Heart left ventricle (tissue), 16 donors: ENCODE results near the gene SPDYE3. TPM values are rescaled to one million over a fixed set of nuclear protein-coding genes. Genes with fewer than 3 reads are reported as not detected.
"Not testable (repeated sequence)": the region's sequence is repeated elsewhere in the genome, so short reads cannot be mapped to it uniquely, and the experiment has no call there.

Experiments
- ATAC-seq, 4 donors: fragments of 200-7000 bp; cut with Tn5 transposase; one replicate each; pipeline ENCODE4 v1.9.1; 2020 to 2022; ENCODE audit warnings: moderate library complexity in 4 of 4, mild to moderate bottlenecking in 3 of 4, moderate number of reproducible peaks in 1 of 4
- DNase-seq, 5 donors: peaks; one replicate each; pipeline ENCODE4 v3.0.0-alpha.2; 2020
- H3K27ac ChIP-seq, 12 donors: fragments of 200-600 bp; sonication (generic) in 4 of 12; one replicate each; pipeline versions ENCODE4 v1.5.0 to v1.8.0; 2016 to 2022; ENCODE audit warnings: mild to moderate bottlenecking in 2 of 12
- H3K27me3 ChIP-seq, 9 donors: fragments of 200-600 bp; sonication (generic) in 2 of 9; one replicate each; pipeline versions ENCODE4 v1.5.1 to v1.8.0; 2016 to 2022; ENCODE audit warnings: mild to moderate bottlenecking in 3 of 9
- H3K36me3 ChIP-seq, 9 donors: fragments of 200-600 bp; sonication (generic) in 2 of 9; one replicate each; pipeline versions ENCODE4 v1.5.0 to v1.8.0; 2018 to 2022; ENCODE audit warnings: mild to moderate bottlenecking in 2 of 9
- H3K4me1 ChIP-seq, 12 donors: fragments of 200-600 bp; sonication (generic) in 4 of 12; one replicate each; pipeline versions ENCODE4 v1.5.0 to v1.8.0; 2016 to 2022; ENCODE audit warnings: mild to moderate bottlenecking in 3 of 12
- H3K4me3 ChIP-seq, 12 donors: fragments of 200-600 bp; sonication (generic) in 4 of 12; one replicate each; pipeline versions ENCODE4 v1.5.0 to v1.8.0; 2017 to 2022; ENCODE audit warnings: mild to moderate bottlenecking in 9 of 12, moderate library complexity in 4 of 12
- H3K9me3 ChIP-seq, 12 donors: fragments of 200-600 bp; sonication (generic) in 4 of 12; one replicate each; pipeline versions ENCODE4 v1.5.0 to v1.8.0; 2016 to 2022; ENCODE audit warnings: mild to moderate bottlenecking in 1 of 12
- CTCF ChIP-seq, 12 donors: fragments of 200-600 bp; sonication (generic) in 4 of 12; IDR thresholded peaks; one replicate each; pipeline versions ENCODE4 v1.5.0 to v1.8.0; 2018 to 2022; ENCODE audit warnings: antibody characterized with exemption in 12 of 12, mild to moderate bottlenecking in 5 of 12
- POLR2A ChIP-seq, 2 donors: fragments of 450-650 bp; IDR thresholded peaks; one replicate each; pipeline ENCODE4 v1.6.1; 2017; ENCODE audit warnings: antibody characterized with exemption in 2 of 2, mild to moderate bottlenecking in 2 of 2, moderate library complexity in 2 of 2
- WGBS, 4 donors: extraction: QIAGEN DNeasy Blood & Tissue Kit in 2 of 4; methylation state at CpG; one replicate each; pipeline versions ENCODE4 v1.1.5 to v1.1.7; 2013 to 2018; 5-methylcytosine and 5-hydroxymethylcytosine counted together
- intact Hi-C, 10 donors: fragments of 100-400 bp; cut with DNase I; formaldehyde crosslinking; loops; one replicate each; pipeline versions ENCODE4 v1.11.1 to v1.14.2; 2022
- polyA plus RNA-seq, 2 donors: library from polyadenylated mRNA; stranded (reverse); fragments of 200-250 nt; gene quantifications; one replicate each; pipeline ENCODE4 v1.2.3, GENCODE V29; 2013
- total RNA-seq, 9 donors: library from RNA; depleted of rRNA in 2 of 9; stranded (reverse); fragments of >200 nt in 2 of 9; fragmentation: NEBNext Ultra II Directional in 3 of 9; extraction: Animal tissue kit (Norgen Biotek cat#: 25700) in 3 of 9; gene quantifications; one replicate each; pipeline versions ENCODE4 v1.1.0 to v1.2.4, GENCODE V29; 2016 to 2023
- donor health status: ischemic (EF 13 %, LVEDD 7.1; RV severe dilation, severe dysfunction).
- donor health status: healthy with polysubstance abuse.
- donor health status: DM: no; HTN: yes; CAD: no.
- donor health status: DM: no; HTN: no; CAD: no.
- donor health status: ischemic (EF 25% LVEDD 6.9; RV normal size, moderate dysfunction).
- donor health status: ischemic (EF 25% LVEDD 5.7; RV mildly dilated, moderate dysfunction).
- donor health status: healthy.
- donor health status: DM: yes; HTN: yes; CAD: no.
- donor health status: ischemic (EF 35%, LVEDD 5.7; RV mildly dilated, moderate dysfunction).
- donor health status: nonischemic (EF 11% LVEDD 7.7; RV severe dilation, severe dysfunction).
- donor health status: DM: yes; HTN: yes; CAD: no.
- donor health status: PGD.
- donor health status: ischemic (EF 29% LVEDD 5.4; RV normal size, mild dysfunction).
- donor health status: nonischemic (EF 23%, LVEDD 6.1; RV moderate dilation, normal function).

The SPDYE3 gene
- total and polyA plus RNA-seq, 11 donors, result 0.03 to 0.15 TPM; not detected in 9

GRCh38 chr7:100344124-100344559 is 36.6 kb downstream of the SPDYE3 start:
- H3K27ac ChIP-seq, result peak overlapping the region in 4 of 12 donors; percentile 47 to 76 (median 69)
- not testable (repeated sequence) for DNase-seq, H3K4me3 ChIP-seq, ATAC-seq, H3K27me3 ChIP-seq, H3K9me3 ChIP-seq
- intact Hi-C loops, result loop anchor here in 3 of 10 donors (2.0 to 10.0 kb wide), 4 partner anchors 129 to 211 kb away; partner anchors contain the start of genes LAMTOR4 (in 1 of the 3) and PVRIG (in 1 of the 3)
- TF ChIP-seq CTCF (IDR thresholded peaks at IDR 0.05), result peak in 3 of 12 donors; percentile 14 to 31 (median 29)
- peaks cover 0 to 79% (median 49%) of the 10 kb centered on the region in 9 donors for H3K36me3 ChIP-seq
- WGBS, 4 donors, result 85 to 93% (median 89%) methylated on average over 3 of the region's 4 CpGs
- peaks cover 0 to 23% (median 13%) of the 10 kb centered on the region in 12 donors for H3K4me1 ChIP-seq

DNA sequence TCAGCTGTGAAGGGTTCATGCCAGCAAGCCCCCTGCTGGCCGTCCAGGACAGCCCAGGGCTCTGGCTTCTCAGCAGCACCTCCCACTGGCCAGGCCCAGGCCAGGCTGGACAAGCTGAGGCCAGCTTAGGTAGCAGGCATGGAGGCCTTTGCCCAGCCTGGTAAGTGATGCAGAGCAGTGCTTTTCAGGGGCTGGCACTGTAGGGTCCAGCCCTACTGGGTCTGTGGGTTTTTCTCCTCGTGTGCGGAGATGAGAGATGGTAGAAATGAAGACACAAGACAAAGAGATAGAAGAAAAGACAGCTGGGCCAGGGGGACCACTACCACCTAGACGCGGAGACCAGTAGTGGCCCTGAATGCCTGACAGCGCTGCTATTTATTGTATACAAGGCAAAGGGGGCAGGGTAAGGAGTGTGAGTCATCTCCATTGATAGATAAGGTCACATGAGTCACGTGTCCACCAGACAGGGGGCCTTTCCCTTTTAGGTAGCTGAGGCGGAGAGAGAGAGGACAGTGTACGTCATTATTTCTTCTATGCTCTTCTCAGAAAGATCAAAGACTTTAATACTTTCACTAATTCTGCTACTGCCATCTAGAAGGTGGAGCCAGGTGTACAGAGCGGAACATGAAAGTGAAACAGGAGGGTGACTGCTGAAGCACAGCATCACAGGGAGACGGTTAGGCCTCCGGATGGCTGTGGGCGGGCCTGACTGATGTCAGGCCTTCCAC is 37.2 kb downstream of the SPDYE3 start:
- Histone ChIP-seq H3K36me3 (peaks cover 0 to 79% (median 52%) of the 10 kb centered on the region in 9 donors), H3K27ac (peak overlapping the region in 10 of 12 donors; percentile 31 to 76 (median 54)), H3K4me1 (peaks cover 0 to 23% (median 13%) of the 10 kb centered on the region in 12 donors)
- intact Hi-C loops, result loop anchor here in 3 of 10 donors (2.0 to 10.0 kb wide), 4 partner anchors 130 to 212 kb away; partner anchors contain the start of genes LAMTOR4 (in 1 of the 3) and PVRIG (in 1 of the 3)
- WGBS, 4 donors, result 51 to 64% (median 57%) methylated on average over 9 to 10 of the region's 13 CpGs
- not testable (repeated sequence) for H3K9me3 ChIP-seq, H3K27me3 ChIP-seq, H3K4me3 ChIP-seq
- TF ChIP-seq CTCF (IDR thresholded peaks at IDR 0.05), result peak; percentile 1 to 52 (median 34)
- peak in 1 of 5 donors; percentile 48 for DNase-seq
- ATAC-seq, result peak; percentile 45 to 87 (median 84)

DNA sequence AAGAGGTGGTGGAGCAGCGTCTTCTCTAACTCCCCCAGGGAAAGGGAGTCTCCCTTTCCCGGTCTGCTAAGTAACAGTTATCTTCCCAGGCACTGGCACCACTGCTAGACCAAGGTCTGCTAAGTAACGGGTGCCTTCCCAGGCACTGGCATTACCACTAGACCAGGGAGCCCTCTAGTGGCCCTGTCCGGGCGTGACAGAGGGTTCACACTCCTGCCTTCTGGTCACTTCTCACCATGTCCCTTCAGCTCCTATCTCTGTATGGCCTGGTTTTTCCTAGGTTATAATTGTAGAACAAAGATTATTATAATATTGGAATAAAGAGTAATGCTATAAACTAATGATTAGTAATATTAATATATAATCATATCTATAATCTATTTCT is 37.8 kb downstream of the SPDYE3 start:
- 0 to 8% (median 1%) methylated on average over 2 to 3 of the region's 5 CpGs for WGBS, 4 donors
- peak overlapping the region in 7 of 12 donors; percentile 31 to 76 (median 63) for H3K27ac ChIP-seq
- peaks cover 0 to 83% (median 53%) of the 10 kb centered on the region in 9 donors for H3K36me3 ChIP-seq
- ATAC-seq (peak in 3 of 4 donors; percentile 47 to 77 (median 70)), DNase-seq (peak; percentile 73 to 87 (median 82))
- intact Hi-C loops, result loop anchor here in 3 of 10 donors (2.0 to 10.0 kb wide), 4 partner anchors 130 to 212 kb away; partner anchors contain the start of genes LAMTOR4 (in 1 of the 3) and PVRIG (in 1 of the 3)
- H3K9me3 ChIP-seq, H3K27me3 ChIP-seq, H3K4me3 ChIP-seq: not testable (repeated sequence)
- peaks cover 0 to 23% (median 13%) of the 10 kb centered on the region in 12 donors for H3K4me1 ChIP-seq
- TF ChIP-seq CTCF (IDR thresholded peaks at IDR 0.05), result peak; percentile 35 to 69 (median 56)

DNA sequence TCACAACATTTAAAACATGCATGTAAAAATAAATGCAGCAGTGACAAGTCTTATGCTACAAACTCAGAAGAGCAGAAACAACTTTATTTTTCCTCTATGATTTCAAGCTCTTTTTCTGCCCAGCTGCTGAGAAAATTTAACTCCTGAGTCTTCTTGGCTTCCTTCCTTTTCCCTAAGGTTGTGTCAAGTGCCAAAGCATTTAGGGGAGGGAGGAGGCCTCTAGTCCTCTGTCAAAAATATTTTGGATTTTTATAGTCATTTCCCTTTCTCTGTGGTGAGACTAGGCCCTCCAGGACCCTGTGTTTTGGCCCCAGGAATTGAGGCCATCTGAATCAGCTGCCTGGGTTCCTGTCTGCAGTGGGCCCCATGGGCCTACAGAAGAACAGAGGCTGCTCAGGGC is 39.4 kb downstream of the SPDYE3 start:
- Histone ChIP-seq H3K9me3 (no peaks in the 10 kb centered on the region), H3K4me3 (no peak overlapping the region), H3K4me1 (peaks cover 0 to 23% (median 13%) of the 10 kb centered on the region in 12 donors), H3K36me3 (peaks cover 0 to 87% (median 66%) of the 10 kb centered on the region in 9 donors), H3K27me3 (no peaks in the 10 kb centered on the region), H3K27ac (no peak overlapping the region)
- ATAC-seq, result no peak
- TF ChIP-seq POLR2A (IDR thresholded peaks at IDR 0.05), result no peak
- TF ChIP-seq CTCF (IDR thresholded peaks at IDR 0.05), result no peak
- intact Hi-C loops, result loop anchor here in 2 of 10 donors (10.0 kb wide), 3 partner anchors 132 to 212 kb away; partner anchors contain the start of genes LAMTOR4 (in 1 of the 2) and PVRIG (in 1 of the 2)
- no peak for DNase-seq
